ENCODE data around the gene SIRPD.

DNA sequence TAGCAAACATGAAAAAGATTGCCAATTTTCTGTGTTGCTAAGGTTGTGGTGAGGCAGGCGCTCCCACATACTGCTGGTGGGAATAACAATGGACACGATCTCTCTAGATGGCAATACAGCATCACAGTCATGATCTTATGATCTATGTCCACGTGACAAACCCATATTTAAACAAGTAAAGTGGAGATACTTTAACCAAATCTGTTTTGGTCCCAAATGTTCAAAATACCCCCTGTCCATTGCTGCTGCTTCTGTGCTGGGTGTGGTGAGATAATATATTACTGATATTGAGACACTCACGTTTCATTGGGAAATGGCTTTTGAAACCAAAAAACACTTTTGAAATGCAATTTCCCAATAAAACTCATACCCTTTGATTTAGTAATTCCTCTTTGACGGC is 23.0 kb downstream of the SIRPD start:
- TF ChIP-seq EZH2 (optimal IDR thresholded peaks at IDR 0.05; ENCODE audit: low read depth, low read length) (no peak), EZH2phosphoT487 (IDR thresholded peaks at IDR 0.05; ENCODE audit: low read length) (no peak)
- TF ChIP-seq, protein P1, sequence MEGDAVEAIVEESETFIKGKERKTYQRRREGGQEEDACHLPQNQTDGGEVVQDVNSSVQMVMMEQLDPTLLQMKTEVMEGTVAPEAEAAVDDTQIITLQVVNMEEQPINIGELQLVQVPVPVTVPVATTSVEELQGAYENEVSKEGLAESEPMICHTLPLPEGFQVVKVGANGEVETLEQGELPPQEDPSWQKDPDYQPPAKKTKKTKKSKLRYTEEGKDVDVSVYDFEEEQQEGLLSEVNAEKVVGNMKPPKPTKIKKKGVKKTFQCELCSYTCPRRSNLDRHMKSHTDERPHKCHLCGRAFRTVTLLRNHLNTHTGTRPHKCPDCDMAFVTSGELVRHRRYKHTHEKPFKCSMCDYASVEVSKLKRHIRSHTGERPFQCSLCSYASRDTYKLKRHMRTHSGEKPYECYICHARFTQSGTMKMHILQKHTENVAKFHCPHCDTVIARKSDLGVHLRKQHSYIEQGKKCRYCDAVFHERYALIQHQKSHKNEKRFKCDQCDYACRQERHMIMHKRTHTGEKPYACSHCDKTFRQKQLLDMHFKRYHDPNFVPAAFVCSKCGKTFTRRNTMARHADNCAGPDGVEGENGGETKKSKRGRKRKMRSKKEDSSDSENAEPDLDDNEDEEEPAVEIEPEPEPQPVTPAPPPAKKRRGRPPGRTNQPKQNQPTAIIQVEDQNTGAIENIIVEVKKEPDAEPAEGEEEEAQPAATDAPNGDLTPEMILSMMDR (IDR thresholded peaks at IDR 0.05; ENCODE audit: low read length) = no peak

All from MM.1S (cell line).